Suprapubic skin (tissue), 4 donors: Measurements from ENCODE around the gene ACSF2. TPM values are rescaled to one million over a fixed set of nuclear protein-coding genes. Genes with fewer than 3 reads are reported as not detected.
"Not testable (repeated sequence)": the region's sequence is repeated elsewhere in the genome, so short reads cannot be mapped to it uniquely, and the experiment has no call there.

ENCODE experiments used
- DNase-seq, 2 donors: peaks; one replicate each; pipeline ENCODE4 v3.0.0-alpha.2; 2019; ENCODE audit warnings: low spot score in 2 of 2
- H3K27ac ChIP-seq: fragments of 200-600 bp; sonication (generic); one replicate; pipeline ENCODE4 v1.5.1; 2019
- H3K27me3 ChIP-seq: fragments of 200-600 bp; sonication (generic); one replicate; pipeline ENCODE4 v1.5.1; 2019
- H3K36me3 ChIP-seq: fragments of 200-600 bp; sonication (generic); one replicate; pipeline ENCODE4 v1.5.1; 2019
- H3K4me1 ChIP-seq: fragments of 200-600 bp; sonication (generic); one replicate; pipeline ENCODE4 v1.5.1; 2019
- H3K4me3 ChIP-seq: fragments of 200-600 bp; sonication (generic); one replicate; pipeline ENCODE4 v1.5.1; 2019; ENCODE audit warnings: mild to moderate bottlenecking
- H3K9me3 ChIP-seq: fragments of 200-600 bp; sonication (generic); one replicate; pipeline ENCODE4 v1.5.1; 2019
- EP300 ChIP-seq: sonication (generic); formaldehyde crosslinking; IDR thresholded peaks from one replicate; pipeline ENCODE4 v1.6.1; 2017; ENCODE audit warnings: antibody characterized with exemption
- POLR2A ChIP-seq, 2 donors: fragments of 450-650 bp; IDR thresholded peaks; one replicate each; pipeline ENCODE4 v1.6.1; 2017; ENCODE audit warnings: antibody characterized with exemption in 2 of 2, mild to moderate bottlenecking in 2 of 2, moderate library complexity in 2 of 2
- POLR2AphosphoS5 ChIP-seq, 3 donors: sonication (generic); formaldehyde crosslinking; IDR thresholded peaks; one replicate each; pipeline ENCODE4 v1.6.1; 2017; ENCODE audit warnings: antibody characterized with exemption in 3 of 3
- WGBS: methylation state at CpG from one replicate; pipeline ENCODE4 v1.1.5; 2018; 5-methylcytosine and 5-hydroxymethylcytosine counted together
- total RNA-seq, 4 donors: library from RNA; depleted of rRNA; stranded (reverse); fragments of >200 nt; gene quantifications; one replicate each; pipeline ENCODE4 v1.1.0, GENCODE V29; 2016
- TF ChIP-seq, protein P1 (sequence below), 2 donors: fragments of 200-600 bp in 1 of 2; fragments of 450-650 bp in 1 of 2; sonication (generic) in 1 of 2; IDR thresholded peaks; one replicate each; pipeline ENCODE4 v1.5.1; 2016 to 2019; ENCODE audit warnings: antibody characterized with exemption in 2 of 2, mild to moderate bottlenecking in 1 of 2, moderate library complexity in 1 of 2

The ACSF2 gene
- total RNA-seq, 4 donors from 2014 or later = 61.2 to 164 (median 69.8) TPM

GRCh38 chr17:50424246-50424995 lies 1.6 kb upstream of the ACSF2 start:
- Histone ChIP-seq H3K4me3 (no peak overlapping the region), H3K27me3 (no peaks in the 10 kb centered on the region), H3K27ac (no peak overlapping the region), H3K4me1 (peaks cover 65% of the 10 kb centered on the region), H3K36me3 (no peaks in the 10 kb centered on the region), H3K9me3 (no peaks in the 10 kb centered on the region)
- WGBS = 85% methylated on average over 8 of the region's 9 CpGs
- no peak for DNase-seq
- TF ChIP-seq POLR2A (IDR thresholded peaks at IDR 0.05) = no peak
- no peak for TF ChIP-seq EP300
- TF ChIP-seq POLR2AphosphoS5 (IDR thresholded peaks at IDR 0.05) = no peak
- TF ChIP-seq, protein P1, sequence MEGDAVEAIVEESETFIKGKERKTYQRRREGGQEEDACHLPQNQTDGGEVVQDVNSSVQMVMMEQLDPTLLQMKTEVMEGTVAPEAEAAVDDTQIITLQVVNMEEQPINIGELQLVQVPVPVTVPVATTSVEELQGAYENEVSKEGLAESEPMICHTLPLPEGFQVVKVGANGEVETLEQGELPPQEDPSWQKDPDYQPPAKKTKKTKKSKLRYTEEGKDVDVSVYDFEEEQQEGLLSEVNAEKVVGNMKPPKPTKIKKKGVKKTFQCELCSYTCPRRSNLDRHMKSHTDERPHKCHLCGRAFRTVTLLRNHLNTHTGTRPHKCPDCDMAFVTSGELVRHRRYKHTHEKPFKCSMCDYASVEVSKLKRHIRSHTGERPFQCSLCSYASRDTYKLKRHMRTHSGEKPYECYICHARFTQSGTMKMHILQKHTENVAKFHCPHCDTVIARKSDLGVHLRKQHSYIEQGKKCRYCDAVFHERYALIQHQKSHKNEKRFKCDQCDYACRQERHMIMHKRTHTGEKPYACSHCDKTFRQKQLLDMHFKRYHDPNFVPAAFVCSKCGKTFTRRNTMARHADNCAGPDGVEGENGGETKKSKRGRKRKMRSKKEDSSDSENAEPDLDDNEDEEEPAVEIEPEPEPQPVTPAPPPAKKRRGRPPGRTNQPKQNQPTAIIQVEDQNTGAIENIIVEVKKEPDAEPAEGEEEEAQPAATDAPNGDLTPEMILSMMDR (IDR thresholded peaks at IDR 0.05) = no peak

GRCh38 chr17:50424996-50425681 lies 879 bp upstream of the ACSF2 start:
- TF ChIP-seq POLR2AphosphoS5 (IDR thresholded peaks at IDR 0.05) (no peak), POLR2A (IDR thresholded peaks at IDR 0.05) (no peak), EP300 (no peak)
- TF ChIP-seq, protein P1 (IDR thresholded peaks at IDR 0.05) = no peak

GRCh38 chr17:50426472-50426782 lies 409 bp downstream of the ACSF2 start:
- TF ChIP-seq EP300 = no peak
- TF ChIP-seq POLR2A (IDR thresholded peaks at IDR 0.05) = no peak
- TF ChIP-seq, protein P1 (IDR thresholded peaks at IDR 0.05) = no peak
- TF ChIP-seq POLR2AphosphoS5 (IDR thresholded peaks at IDR 0.05) = no peak
- no peak for DNase-seq
- peak overlapping the region; percentile 84 for H3K27ac ChIP-seq

More at GRCh38 chr17:50424996-50425681, 879 bp upstream of the ACSF2 start:
- Histone ChIP-seq H3K27me3 (no peaks in the 10 kb centered on the region), H3K36me3 (no peaks in the 10 kb centered on the region), H3K4me1 (peaks cover 70% of the 10 kb centered on the region), H3K4me3 (peak overlapping the region; percentile 67), H3K9me3 (no peaks in the 10 kb centered on the region), H3K27ac (peak overlapping the region; percentile 84)
- DNase-seq = no peak
- 85% methylated on average over 7 of the region's 8 CpGs for WGBS

DNA sequence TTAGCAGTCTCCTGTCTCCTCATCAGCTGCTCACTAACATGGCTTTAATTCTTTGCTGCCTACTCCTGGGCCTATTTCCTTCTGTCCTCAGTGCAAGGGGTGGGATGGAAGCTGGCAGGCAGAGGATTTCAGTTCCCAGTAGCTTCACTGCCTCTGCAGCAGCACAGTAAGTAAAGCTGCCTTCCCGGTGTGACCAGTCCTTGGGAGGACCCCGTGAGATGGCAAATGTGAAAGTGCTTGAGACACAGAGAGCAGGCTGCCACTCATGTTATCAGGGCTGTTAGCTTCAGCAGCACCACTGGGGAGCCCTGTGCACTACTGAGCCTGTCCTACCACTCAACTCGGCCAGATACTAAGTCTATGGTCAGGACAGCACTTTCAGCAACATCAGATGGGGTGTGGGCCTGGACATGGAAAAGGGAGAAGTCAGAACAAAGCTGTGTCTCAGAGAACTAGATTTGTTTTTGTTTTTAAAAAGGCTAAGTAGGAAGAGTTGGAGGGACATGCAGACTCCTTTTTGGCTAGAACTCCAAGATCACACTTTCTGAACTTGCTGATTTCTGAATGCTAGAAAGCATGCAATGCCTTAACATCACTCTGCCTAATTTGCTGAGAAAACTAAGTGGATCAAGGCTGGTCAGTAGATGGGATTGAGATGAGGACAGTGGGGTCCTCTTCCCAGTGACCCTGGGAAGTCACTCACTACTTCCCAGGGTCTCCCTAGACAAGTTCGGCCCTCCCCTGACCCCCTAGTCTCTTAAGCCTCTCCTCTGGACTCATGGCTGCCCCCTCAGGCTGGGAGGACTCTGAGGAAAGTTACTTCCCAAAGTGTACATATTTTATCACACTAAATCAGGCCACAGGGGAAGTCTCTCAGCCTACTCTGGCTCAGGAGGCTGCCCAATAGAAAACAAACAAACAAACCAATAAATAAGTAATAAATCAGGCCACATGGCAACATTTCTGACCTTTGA lies 1.1 kb downstream of the ACSF2 start:
- no peaks in the 10 kb centered on the region for H3K36me3 ChIP-seq
- no peaks in the 10 kb centered on the region for H3K27me3 ChIP-seq
- H3K4me3 ChIP-seq = peak overlapping the region; percentile 67
- H3K27ac ChIP-seq = peak overlapping the region; percentile 84
- H3K4me1 ChIP-seq = peaks cover 70% of the 10 kb centered on the region
- TF ChIP-seq POLR2A (IDR thresholded peaks at IDR 0.05) = no peak
- no peak for TF ChIP-seq EP300
- no peak for TF ChIP-seq POLR2AphosphoS5 (IDR thresholded peaks at IDR 0.05)
- TF ChIP-seq, protein P1 (IDR thresholded peaks at IDR 0.05) = peak in 1 of 2 donors; percentile 9
- H3K9me3 ChIP-seq = no peaks in the 10 kb centered on the region
- WGBS = 10% methylated on average over 4 of the region's 4 CpGs
- no peak for DNase-seq

More at GRCh38 chr17:50426472-50426782, 409 bp downstream of the ACSF2 start:
- Histone ChIP-seq H3K36me3 (no peaks in the 10 kb centered on the region), H3K4me1 (peaks cover 70% of the 10 kb centered on the region), H3K9me3 (no peaks in the 10 kb centered on the region), H3K27me3 (no peaks in the 10 kb centered on the region), H3K4me3 (peak overlapping the region; percentile 67)
- WGBS = 0% methylated on average over 3 of the region's 7 CpGs

DNA sequence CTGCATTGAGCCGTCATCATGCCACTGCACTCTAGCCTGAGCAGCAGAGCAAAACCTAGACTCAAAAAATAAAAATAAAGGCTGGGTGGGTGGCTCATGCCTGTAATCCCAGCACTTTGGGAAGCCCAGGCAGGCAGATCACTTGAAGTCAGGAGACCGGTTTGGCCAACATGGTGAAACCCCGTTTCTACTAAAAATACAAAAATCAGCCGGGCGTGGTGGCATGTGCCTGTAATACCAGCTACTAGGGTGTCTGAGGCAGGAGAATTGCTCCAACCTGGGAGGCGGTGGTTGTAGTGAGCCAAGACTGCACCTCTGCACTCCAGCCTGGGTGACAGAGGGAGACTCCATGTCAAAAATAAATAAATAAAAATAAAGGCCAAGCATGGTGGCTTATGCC lies 2.1 kb downstream of the ACSF2 start:
- not testable (repeated sequence) for H3K27me3 ChIP-seq, H3K4me3 ChIP-seq, H3K36me3 ChIP-seq, DNase-seq, H3K9me3 ChIP-seq
- peak overlapping the region; percentile 84 for H3K27ac ChIP-seq
- WGBS = 66% methylated on average over 6 of the region's 6 CpGs
- peaks cover 70% of the 10 kb centered on the region for H3K4me1 ChIP-seq
